ENCODE data around the gene NOTCH4.

Gene NOTCH4

DNA sequence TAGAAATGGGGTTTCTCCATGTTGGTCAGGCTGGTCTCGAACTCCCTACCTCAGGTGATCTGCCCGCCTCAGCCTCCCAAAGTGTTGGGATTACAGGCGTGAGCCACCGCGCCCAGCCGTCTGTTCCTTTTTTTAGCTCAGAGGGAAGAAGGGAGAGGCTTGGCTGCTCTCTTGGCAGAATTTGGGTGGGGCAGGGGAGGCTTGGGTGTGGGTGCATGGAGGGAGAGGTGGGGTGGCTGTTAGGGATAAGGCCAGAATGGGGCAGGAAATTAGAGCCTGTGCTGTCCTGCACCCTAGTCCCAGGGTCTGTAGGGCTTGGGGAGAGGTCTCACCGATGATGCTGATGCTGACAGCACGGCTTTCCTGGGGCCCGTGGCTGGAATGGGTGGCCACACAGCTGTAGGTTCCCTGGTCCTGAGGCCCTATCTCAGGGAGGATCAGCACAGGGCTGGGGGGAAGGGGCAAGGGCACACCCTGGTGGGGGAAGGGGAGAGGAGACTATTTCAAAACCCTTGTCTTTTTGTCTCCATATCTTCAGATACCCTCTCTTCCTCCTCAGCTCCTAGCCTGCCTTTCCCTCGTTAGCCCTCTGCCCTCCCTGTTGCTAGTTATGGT is 41.8 kb downstream of the NOTCH4 start:
- H3K27me3 ChIP-seq (ENCODE audit: control insufficient read depth, insufficient read depth, low read length), result no peaks in the 10 kb centered on the region
- H3K27ac ChIP-seq (ENCODE audit: low read depth, low read length), result no peak overlapping the region
- H3K4me1 ChIP-seq (ENCODE audit: control insufficient read depth, insufficient read depth, low read length), result peaks cover 16% of the 10 kb centered on the region
- peaks cover 19% of the 10 kb centered on the region for H3K36me3 ChIP-seq (ENCODE audit: control insufficient read depth, insufficient read depth, low read length)
- no peak overlapping the region for H3K9ac ChIP-seq (ENCODE audit: low read length)
- no peak overlapping the region for H3K4me3 ChIP-seq (ENCODE audit: low read length)

DNA sequence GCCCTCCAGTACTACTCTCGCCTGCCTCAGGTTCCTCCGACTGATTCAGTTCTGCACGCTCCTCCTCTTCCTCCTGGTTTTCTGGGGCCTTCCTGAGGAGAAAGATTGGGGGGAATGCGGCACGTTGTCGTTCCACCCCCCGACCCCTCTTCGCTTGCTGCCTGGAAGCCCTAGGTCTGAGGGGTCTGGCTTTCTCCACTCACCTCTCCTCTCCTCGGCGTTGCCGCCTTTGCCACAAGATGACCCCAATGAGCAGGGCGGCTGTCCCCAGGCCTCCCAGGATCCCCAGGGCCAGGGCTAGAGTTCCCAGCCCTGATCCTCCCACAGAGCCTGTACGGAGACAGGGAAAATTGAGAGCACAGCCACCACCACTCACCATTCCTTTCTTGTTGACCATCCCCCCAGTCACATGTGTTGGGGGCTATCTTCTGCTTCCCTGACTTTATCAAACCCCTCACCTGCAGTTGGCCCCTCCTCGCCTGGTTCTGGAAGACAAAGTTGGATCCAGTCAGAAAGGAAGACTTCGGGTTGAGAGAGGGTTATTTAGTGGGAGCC is 42.6 kb downstream of the NOTCH4 start:
- H3K9ac ChIP-seq (ENCODE audit: low read length), result no peak overlapping the region
- H3K4me3 ChIP-seq (ENCODE audit: low read length), result no peak overlapping the region
- no peaks in the 10 kb centered on the region for H3K27me3 ChIP-seq (ENCODE audit: control insufficient read depth, insufficient read depth, low read length)
- peaks cover 20% of the 10 kb centered on the region for H3K4me1 ChIP-seq (ENCODE audit: control insufficient read depth, insufficient read depth, low read length)
- H3K36me3 ChIP-seq (ENCODE audit: control insufficient read depth, insufficient read depth, low read length), result peaks cover 19% of the 10 kb centered on the region
- peak overlapping the region; percentile 23 for H3K27ac ChIP-seq (ENCODE audit: low read depth, low read length)

DNA sequence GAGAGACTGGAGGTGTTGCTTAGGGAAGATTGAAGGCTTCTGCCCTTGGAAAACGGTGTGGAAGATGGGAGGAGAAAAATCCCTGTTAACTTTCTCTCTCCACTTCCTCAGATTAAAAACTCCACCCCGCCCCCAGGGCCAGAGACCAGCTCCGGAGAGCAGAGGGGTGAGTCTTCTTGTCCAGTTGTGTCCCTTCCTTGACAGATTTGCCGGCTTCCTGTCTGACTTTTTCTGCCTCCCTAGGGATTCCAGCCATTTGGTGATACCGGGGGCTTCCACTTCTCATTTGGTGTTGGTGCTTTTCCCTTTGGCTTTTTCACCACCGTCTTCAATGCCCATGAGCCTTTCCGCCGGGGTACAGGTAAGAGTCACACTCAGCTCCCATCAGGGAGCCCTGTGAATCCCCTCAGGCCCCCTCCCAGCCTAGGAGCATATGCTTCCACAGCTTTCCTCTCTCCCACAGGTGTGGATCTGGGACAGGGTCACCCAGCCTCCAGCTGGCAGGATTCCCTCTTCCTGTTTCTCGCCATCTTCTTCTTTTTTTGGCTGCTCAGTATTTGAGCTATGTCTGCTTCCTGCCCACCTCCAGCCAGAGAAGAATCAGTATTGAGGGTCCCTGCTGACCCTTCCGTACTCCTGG is 44.0 kb downstream of the NOTCH4 start:
- peaks cover 23% of the 10 kb centered on the region for H3K4me1 ChIP-seq (ENCODE audit: control insufficient read depth, insufficient read depth, low read length)
- H3K27me3 ChIP-seq (ENCODE audit: control insufficient read depth, insufficient read depth, low read length), result no peaks in the 10 kb centered on the region
- no peak overlapping the region for H3K4me3 ChIP-seq (ENCODE audit: low read length)
- peaks cover 19% of the 10 kb centered on the region for H3K36me3 ChIP-seq (ENCODE audit: control insufficient read depth, insufficient read depth, low read length)
- H3K27ac ChIP-seq (ENCODE audit: low read depth, low read length), result no peak overlapping the region
- H3K9ac ChIP-seq (ENCODE audit: low read length), result no peak overlapping the region

DNA sequence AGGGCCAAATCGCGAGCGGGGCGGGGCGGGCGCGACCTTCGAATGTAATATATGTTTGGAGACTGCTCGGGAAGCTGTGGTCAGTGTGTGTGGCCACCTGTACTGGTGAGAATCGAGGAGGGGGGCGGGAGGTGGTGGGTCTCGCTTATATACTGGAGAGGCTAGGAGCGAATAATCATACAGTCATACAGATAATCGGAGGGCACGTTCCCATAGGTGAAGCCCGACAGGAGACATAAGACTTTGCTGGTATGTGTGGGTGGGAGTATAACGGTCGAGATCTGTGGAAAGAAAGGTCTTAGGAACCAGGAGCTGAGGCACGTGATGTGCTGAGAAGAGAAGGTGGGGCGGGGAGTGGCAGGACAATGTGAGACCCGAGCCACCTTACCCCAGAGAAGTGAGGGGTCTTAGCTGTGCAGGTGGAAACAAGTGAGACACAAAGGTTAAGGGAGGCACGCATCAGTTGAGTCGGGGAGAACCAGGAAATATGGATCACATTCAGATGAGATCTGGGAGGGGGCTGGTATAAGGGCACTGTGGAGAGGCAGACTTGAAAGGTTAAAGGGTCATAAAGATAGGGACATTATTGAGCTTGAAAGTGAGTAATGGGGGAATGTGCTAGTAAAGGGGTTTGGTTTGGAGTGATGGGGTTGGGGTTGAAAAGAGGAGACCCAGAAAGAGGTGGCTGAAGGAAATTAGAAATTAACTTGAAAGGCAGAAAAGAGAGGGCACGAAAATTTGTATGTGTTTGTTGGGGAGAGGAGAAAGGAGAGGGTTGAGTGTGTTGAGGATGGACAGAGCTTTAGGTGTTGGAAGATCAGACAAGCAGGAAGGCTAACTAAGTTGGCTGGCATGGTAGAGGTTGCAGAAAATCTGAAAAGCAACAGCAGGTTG is 45.1 kb downstream of the NOTCH4 start:
- Histone ChIP-seq H3K4me1 (ENCODE audit: control insufficient read depth, insufficient read depth, low read length) (peaks cover 27% of the 10 kb centered on the region), H3K27me3 (ENCODE audit: control insufficient read depth, insufficient read depth, low read length) (no peaks in the 10 kb centered on the region), H3K4me3 (ENCODE audit: low read length) (peak overlapping the region; percentile 91), H3K36me3 (ENCODE audit: control insufficient read depth, insufficient read depth, low read length) (peaks cover 19% of the 10 kb centered on the region), H3K9ac (ENCODE audit: low read length) (peak overlapping the region; percentile 41), H3K27ac (ENCODE audit: low read depth, low read length) (peak overlapping the region; percentile 99)

DNA sequence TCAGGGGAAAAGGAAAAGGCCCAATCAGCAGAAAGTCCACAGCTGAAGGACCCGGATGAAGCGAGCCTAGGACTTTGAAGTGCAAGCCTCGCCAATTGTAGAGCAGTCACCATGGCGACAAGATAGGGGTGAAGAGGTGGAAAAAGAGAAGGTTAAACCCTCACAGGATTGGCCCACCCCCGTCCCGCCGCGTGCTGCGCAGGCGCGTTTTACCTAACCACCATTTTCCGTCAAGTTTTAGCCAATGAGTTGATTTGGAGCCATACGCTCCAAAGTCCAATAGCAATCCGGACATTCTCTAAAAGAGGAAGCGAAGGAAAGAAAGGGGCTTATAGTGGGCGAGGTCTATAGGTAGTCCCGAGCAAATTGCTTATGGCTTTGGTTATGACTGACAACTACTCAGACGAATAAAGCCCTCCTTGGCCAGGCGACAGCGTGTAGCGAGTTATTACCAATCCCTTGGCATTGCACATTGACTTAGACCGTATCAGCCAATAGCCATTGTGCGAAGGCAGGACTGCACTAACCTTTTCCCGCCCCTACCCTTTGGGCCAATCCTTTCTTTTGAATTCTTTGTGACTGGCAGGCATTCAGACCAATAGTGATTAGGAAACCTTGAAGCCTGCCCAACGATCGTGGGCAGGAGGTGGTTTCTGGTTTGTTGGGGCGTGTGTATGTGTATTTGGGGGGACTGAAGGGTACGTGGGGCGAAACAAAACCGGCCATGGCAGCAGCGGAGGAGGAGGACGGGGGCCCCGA is 45.9 kb downstream of the NOTCH4 start, which contains the start of gene RNF5:
RNF5 (plus strand) TSS at position 618 of the 759 bp plus-strand sequence; CDS start at position 725, 107 bp downstream.
- peak within 1 kb of the TSS; percentile 99 for H3K27ac ChIP-seq (ENCODE audit: low read depth, low read length)
- H3K36me3 ChIP-seq (ENCODE audit: control insufficient read depth, insufficient read depth, low read length), result peaks cover 13% of the 10 kb centered on the region
- H3K27me3 ChIP-seq (ENCODE audit: control insufficient read depth, insufficient read depth, low read length), result no peaks in the 10 kb centered on the region
- peaks cover 27% of the 10 kb centered on the region for H3K4me1 ChIP-seq (ENCODE audit: control insufficient read depth, insufficient read depth, low read length)
- peak within 1 kb of the TSS; percentile 91 for H3K4me3 ChIP-seq (ENCODE audit: low read length)
- H3K9ac ChIP-seq (ENCODE audit: low read length), result peak within 1 kb of the TSS; percentile 76

DNA sequence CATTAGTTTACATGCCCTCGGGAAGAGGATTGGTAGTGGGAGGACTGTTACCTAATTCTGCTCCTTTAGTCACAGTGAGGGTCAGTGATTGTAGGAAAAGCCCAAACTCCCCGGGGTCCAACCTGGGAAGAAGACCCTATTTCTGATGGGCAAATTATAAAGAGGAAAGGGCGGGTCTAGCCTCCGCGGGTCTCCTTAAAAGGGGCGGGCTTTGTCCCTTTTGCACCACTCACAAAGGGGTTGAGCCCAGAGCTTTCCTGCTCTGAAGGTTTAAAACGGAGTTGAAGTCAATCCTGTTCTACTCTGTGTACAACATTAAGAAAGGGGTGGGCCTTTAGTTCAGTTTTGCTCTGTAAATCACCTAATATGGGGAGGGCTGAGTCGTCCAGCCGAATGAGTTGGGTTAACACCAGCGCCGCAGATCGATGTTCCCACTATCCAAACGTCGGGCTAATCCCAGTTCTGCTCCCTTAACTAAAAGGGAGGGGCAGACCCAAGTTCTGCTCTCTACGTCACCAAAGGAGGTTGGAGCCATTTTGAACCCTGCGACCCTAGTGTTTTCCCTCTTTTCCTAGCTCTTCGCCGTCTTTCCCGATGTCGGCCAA is 46.6 kb downstream of the NOTCH4 start:
- no peaks in the 10 kb centered on the region for H3K27me3 ChIP-seq (ENCODE audit: control insufficient read depth, insufficient read depth, low read length)
- peak overlapping the region; percentile 99 for H3K27ac ChIP-seq (ENCODE audit: low read depth, low read length)
- H3K4me3 ChIP-seq (ENCODE audit: low read length), result peak overlapping the region; percentile 91
- H3K4me1 ChIP-seq (ENCODE audit: control insufficient read depth, insufficient read depth, low read length), result peaks cover 27% of the 10 kb centered on the region
- peak overlapping the region; percentile 76 for H3K9ac ChIP-seq (ENCODE audit: low read length)
- peaks cover 11% of the 10 kb centered on the region for H3K36me3 ChIP-seq (ENCODE audit: control insufficient read depth, insufficient read depth, low read length)

DNA sequence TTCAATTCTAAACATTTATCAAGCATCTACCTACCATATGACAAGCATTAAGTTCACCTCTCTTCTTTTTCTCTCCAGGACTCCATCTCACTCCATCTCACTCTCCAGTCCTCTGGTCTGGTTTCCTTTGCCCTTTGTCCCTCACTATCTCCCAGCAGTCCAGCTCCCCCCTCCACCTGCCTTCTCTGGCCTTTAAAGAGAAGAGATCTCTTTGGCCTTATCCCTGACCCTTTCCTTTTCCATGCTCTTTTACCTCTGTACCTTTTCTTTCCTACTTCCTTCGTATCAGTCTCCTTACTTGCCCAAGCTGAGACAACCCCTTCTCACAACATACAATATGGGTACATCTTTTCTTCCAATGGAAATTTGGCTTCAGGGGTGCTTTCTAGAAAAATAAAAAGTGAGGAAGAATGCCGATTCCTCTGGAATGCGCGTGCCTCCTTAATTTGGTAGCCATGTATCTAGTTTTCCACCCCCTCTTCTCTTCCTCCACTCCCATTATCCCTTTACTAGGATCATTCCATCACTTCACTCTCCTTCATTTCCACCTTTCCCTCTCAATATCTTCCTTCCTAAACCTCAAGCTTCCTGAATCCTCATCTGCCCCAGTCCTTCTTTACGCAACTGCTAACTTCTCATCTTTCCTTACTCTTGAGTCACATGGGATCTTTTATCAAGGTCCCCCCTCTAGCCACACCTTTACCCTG is 47.2 kb downstream of the NOTCH4 start:
- H3K27me3 ChIP-seq (ENCODE audit: control insufficient read depth, insufficient read depth, low read length), result no peaks in the 10 kb centered on the region
- peak overlapping the region; percentile 91 for H3K4me3 ChIP-seq (ENCODE audit: low read length)
- H3K27ac ChIP-seq (ENCODE audit: low read depth, low read length), result peak overlapping the region; percentile 99
- H3K36me3 ChIP-seq (ENCODE audit: control insufficient read depth, insufficient read depth, low read length), result peaks cover 11% of the 10 kb centered on the region
- H3K9ac ChIP-seq (ENCODE audit: low read length), result peak overlapping the region; percentile 76
- H3K4me1 ChIP-seq (ENCODE audit: control insufficient read depth, insufficient read depth, low read length), result peaks cover 27% of the 10 kb centered on the region

DNA sequence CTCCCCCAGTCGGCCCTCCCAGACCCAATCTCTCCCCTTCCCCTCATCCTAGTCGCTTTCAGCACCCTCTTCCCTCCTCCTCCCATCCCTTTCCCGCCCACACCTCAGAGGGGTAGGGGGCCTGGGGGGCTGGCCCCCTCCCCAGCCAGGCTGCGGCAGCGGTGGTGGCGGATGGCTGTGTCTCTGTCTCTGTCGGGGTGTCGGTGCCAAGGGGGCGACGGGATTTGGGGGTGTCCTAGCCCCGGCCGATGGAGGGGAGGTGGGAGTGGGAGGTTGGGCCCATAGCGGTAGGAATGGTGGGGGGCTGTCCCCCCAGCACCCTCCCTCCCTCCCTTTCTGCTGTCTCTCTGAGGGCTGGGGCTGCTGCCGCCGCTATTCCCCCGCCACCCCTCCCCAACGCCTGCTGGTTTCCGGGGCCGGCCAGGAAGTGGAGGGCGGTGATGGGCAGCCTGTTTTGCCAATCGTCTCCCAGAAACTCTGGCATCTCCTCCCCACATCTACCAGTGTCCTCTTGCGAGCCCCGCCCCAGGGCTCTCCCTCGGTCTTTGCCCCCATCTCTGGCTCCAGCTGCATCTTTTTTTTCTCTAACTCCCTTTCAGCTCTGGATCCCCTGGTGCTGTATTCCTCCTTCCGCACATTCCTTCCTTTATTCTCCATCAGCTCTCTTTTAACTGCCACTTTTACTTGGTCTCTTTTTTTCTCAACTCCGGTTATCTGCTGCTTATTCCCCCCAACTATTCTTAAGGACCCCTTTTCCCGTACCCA is 48.0 kb downstream of the NOTCH4 start, which contains the start of gene AGPAT1:
AGPAT1 (minus strand) TSS at position 374 of the 765 bp plus-strand sequence. CDS start 4,588 bp downstream, outside the sequence.
- H3K27me3 ChIP-seq (ENCODE audit: control insufficient read depth, insufficient read depth, low read length), result no peaks in the 10 kb centered on the region
- peaks cover 11% of the 10 kb centered on the region for H3K36me3 ChIP-seq (ENCODE audit: control insufficient read depth, insufficient read depth, low read length)
- H3K27ac ChIP-seq (ENCODE audit: low read depth, low read length), result peak within 1 kb of the TSS; percentile 99
- peak within 1 kb of the TSS; percentile 83 for H3K9ac ChIP-seq (ENCODE audit: low read length)
- H3K4me1 ChIP-seq (ENCODE audit: control insufficient read depth, insufficient read depth, low read length), result peaks cover 27% of the 10 kb centered on the region
- peak within 1 kb of the TSS; percentile 94 for H3K4me3 ChIP-seq (ENCODE audit: low read length)

DNA sequence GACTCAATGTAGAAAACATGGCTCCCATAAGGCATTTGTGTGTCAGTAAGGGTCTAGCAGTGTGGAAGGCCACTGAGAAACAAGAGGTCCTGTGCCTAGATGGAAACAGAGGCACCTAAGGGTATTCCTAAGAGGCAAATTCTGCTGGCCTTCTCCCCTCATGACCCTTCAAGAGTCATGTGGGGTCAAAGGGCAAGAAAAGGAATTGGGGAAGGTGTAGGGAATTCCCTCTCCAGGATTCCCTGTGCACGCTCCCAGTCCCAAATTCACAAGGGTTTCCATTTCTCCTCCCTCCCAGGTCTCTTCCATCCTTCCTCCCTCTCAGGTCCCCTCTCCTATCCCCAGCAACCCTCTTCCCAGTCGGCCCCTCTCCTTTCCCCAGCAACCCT is 48.6 kb downstream of the NOTCH4 start:
- no peaks in the 10 kb centered on the region for H3K27me3 ChIP-seq (ENCODE audit: control insufficient read depth, insufficient read depth, low read length)
- H3K4me1 ChIP-seq (ENCODE audit: control insufficient read depth, insufficient read depth, low read length), result peaks cover 27% of the 10 kb centered on the region
- H3K9ac ChIP-seq (ENCODE audit: low read length), result peak overlapping the region; percentile 83
- peak overlapping the region; percentile 94 for H3K4me3 ChIP-seq (ENCODE audit: low read length)
- peaks cover 14% of the 10 kb centered on the region for H3K36me3 ChIP-seq (ENCODE audit: control insufficient read depth, insufficient read depth, low read length)
- H3K27ac ChIP-seq (ENCODE audit: low read depth, low read length), result peak overlapping the region; percentile 99

DNA sequence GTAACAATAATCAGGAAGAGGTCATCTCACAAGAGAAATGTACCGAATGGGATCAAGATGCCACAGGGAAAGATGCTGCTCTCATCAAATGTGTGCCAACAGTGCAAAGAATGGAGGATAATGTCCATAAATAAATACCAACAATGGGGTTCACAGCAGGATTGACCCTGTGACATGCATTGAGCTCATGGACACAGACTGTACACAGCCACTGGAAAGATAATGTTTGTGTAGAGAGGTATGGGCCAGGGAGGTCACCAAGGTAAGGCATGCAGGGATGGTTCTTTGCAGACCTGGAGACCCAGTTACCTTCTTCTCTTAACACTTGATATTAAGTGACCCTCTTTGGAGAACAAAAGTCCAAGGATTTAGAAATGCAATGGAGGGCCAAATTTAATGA is 49.5 kb downstream of the NOTCH4 start:
- no peak overlapping the region for H3K27ac ChIP-seq (ENCODE audit: low read depth, low read length)
- H3K36me3 ChIP-seq (ENCODE audit: control insufficient read depth, insufficient read depth, low read length), result peaks cover 20% of the 10 kb centered on the region
- no peak overlapping the region for H3K4me3 ChIP-seq (ENCODE audit: low read length)
- peaks cover 27% of the 10 kb centered on the region for H3K4me1 ChIP-seq (ENCODE audit: control insufficient read depth, insufficient read depth, low read length)
- no peaks in the 10 kb centered on the region for H3K27me3 ChIP-seq (ENCODE audit: control insufficient read depth, insufficient read depth, low read length)
- H3K9ac ChIP-seq (ENCODE audit: low read length), result no peak overlapping the region

Measured in rectal smooth muscle tissue (tissue), 1 donor.